OCI-LY3 (cell line): ENCODE results near the gene SCGB2B2.

ENCODE experiments used
- H2AFZ ChIP-seq: fragments of 200-600, 300-600 bp; shearing (Covaris generic); 2 replicates; pipeline ENCODE4 v1.6.0; 2014; ENCODE audit warnings: antibody characterized with exemption, low read depth, low read length
- H3K27ac ChIP-seq: fragments of 200-600, 300-600 bp; sonication (generic); 2 replicates; pipeline ENCODE4 v1.5.1; 2014; ENCODE audit warnings: mild to moderate bottlenecking, low read length, moderate library complexity, mixed read lengths
- H3K27me3 ChIP-seq: fragments of 200-600, 300-600 bp; sonication (generic); 2 replicates; pipeline ENCODE4 v1.6.1; 2014; ENCODE audit warnings: low read depth, low read length, mixed read lengths
- H3K36me3 ChIP-seq: fragments of 200-600, 300-600 bp; sonication (generic); replicated peaks from 2 replicates; pipeline ENCODE3; 2014; ENCODE audit warnings: low read depth, low read length, mixed read lengths
- H3K4me1 ChIP-seq: fragments of 300-600, 200-600 bp; sonication (generic); 2 replicates; pipeline ENCODE4 v1.6.1; 2014; ENCODE audit warnings: low read length, mixed read lengths
- H3K4me2 ChIP-seq: fragments of 200-600, 300-600 bp; sonication (generic); 2 replicates; pipeline ENCODE4 v1.6.1; 2014; ENCODE audit warnings: low read length, mixed read lengths
- H3K4me3 ChIP-seq: fragments of 300-600, 200-600 bp; sonication (generic); 2 replicates; pipeline ENCODE4 v1.5.1; 2014; ENCODE audit warnings: antibody characterized with exemption, mild to moderate bottlenecking, low read length, moderate library complexity
- H3K79me2 ChIP-seq: fragments of 300-600, 200-600 bp; shearing (Covaris generic); 2 replicates; pipeline ENCODE4 v1.6.1; 2014; ENCODE audit warnings: mild to moderate bottlenecking, low read length, mixed read lengths
- H3K9ac ChIP-seq: fragments of 300-600, 200-600 bp; shearing (Covaris generic); 2 replicates; pipeline ENCODE4 v1.6.0; 2014; ENCODE audit warnings: mild to moderate bottlenecking, low read length, moderate library complexity
- H3K9me3 ChIP-seq: fragments of 200-600, 300-600 bp; shearing (Covaris generic); 2 replicates; pipeline ENCODE4 v1.6.1; 2014; ENCODE audit warnings: low read length, mixed read lengths; ENCODE audit not compliant: insufficient read depth
- H4K20me1 ChIP-seq: fragments of 200-600, 300-600 bp; sonication (generic); 2 replicates; pipeline ENCODE4 v1.6.1; 2016; ENCODE audit warnings: low read length, mixed read lengths; ENCODE audit not compliant: insufficient read depth
- EZH2phosphoT487 ChIP-seq: fragments of 200-600 bp; shearing (Covaris generic); IDR thresholded peaks from 2 replicates; pipeline ENCODE4 v1.6.1; 2018; ENCODE audit warnings: antibody characterized with exemption, mixed run types, low read depth
- TF ChIP-seq, protein P1 (sequence below): fragments of 200-600, 300-600 bp; sonication (generic); IDR thresholded peaks from 2 replicates; pipeline ENCODE4 v1.5.1; 2014; ENCODE audit warnings: antibody characterized with exemption, low read length, low read depth

Gene SCGB2B2

DNA sequence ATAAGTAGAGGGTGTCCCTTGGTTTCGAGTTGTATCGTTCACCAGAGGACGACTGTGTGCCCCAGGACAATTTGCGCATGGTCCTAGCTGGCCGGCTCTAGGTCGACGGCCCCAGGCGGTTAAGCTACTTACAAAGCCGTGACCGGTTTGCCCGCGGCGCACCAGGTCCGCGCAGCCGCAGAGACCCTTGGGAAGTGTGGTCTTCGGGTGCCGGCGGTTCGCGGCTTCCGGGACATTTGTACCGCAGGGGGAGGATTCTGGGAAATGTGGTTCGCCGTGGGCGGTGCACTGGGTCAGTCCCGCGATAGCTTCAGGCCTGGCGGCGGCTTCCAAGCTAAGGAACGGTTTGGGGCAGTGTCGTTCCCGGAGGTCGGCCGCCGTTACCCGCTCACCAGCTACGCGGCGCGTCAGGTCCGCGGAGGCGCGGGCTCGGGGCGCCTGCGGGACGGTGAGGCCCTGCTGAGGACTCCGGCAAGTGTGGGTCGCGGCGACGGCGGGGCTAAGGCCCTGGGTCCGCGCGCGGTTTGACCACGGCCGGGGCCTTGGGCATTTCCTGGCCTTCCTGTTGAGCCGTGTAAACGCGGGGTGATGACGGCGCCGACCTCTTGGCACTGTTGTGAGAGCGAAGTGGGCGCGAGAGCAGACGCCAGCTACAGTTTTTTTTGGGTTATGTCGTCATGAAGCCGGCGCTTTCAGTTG is 576 bp upstream of the SCGB2B2 start, which contains the start of gene ZNF302:
Gene ZNF302, plus strand, starts transcription at position 293 of the 699 bp plus-strand sequence. CDS start 1,127 bp downstream, outside the sequence.
- no peaks in the 10 kb centered on the region for H3K79me2 ChIP-seq
- TF ChIP-seq EZH2phosphoT487 = no peak
- TF ChIP-seq, protein P1, sequence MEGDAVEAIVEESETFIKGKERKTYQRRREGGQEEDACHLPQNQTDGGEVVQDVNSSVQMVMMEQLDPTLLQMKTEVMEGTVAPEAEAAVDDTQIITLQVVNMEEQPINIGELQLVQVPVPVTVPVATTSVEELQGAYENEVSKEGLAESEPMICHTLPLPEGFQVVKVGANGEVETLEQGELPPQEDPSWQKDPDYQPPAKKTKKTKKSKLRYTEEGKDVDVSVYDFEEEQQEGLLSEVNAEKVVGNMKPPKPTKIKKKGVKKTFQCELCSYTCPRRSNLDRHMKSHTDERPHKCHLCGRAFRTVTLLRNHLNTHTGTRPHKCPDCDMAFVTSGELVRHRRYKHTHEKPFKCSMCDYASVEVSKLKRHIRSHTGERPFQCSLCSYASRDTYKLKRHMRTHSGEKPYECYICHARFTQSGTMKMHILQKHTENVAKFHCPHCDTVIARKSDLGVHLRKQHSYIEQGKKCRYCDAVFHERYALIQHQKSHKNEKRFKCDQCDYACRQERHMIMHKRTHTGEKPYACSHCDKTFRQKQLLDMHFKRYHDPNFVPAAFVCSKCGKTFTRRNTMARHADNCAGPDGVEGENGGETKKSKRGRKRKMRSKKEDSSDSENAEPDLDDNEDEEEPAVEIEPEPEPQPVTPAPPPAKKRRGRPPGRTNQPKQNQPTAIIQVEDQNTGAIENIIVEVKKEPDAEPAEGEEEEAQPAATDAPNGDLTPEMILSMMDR = no peak
- no peaks in the 10 kb centered on the region for H3K9me3 ChIP-seq
- no peaks in the 10 kb centered on the region for H4K20me1 ChIP-seq
- H3K4me1 ChIP-seq = peaks cover 5% of the 10 kb centered on the region; the same call in 1 of the 2 replicates
- H3K9ac ChIP-seq = peak within 1 kb of the TSS; percentile 67
- peak within 1 kb of the TSS; percentile 74 for H3K4me2 ChIP-seq
- H3K27me3 ChIP-seq = no peaks in the 10 kb centered on the region
- peak within 1 kb of the TSS; percentile 78 for H3K4me3 ChIP-seq
- H3K27ac ChIP-seq = peak within 1 kb of the TSS; percentile 52
- H3K36me3 ChIP-seq = no peaks in the 10 kb centered on the region
- peak within 1 kb of the TSS; percentile 67 for H2AFZ ChIP-seq

DNA sequence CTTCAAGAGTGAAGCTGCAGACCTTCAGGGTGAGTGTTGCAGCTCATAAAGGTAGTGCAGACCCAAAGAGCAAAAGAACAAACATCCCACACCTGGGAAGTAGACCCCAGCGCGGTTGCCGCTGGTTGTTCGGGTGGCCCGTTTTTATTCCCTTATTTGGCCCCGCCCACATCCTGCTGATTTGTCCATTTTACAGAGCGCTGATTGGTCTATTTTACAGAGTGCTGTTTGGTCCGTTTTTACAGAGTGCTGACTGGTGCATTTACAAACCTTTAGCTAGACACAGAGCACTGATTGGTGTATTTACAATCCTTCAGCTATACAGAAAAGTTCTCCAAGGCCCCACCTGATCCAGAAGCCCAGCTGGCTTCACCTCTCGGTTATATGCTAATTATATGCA is 1.0 kb downstream of the SCGB2B2 start:
- no peak overlapping the region for H3K4me2 ChIP-seq
- no peak overlapping the region for H3K9ac ChIP-seq
- no peak overlapping the region for H2AFZ ChIP-seq
- H3K4me1 ChIP-seq = peaks cover 5% of the 10 kb centered on the region; the same call in 1 of the 2 replicates
- H3K4me3 ChIP-seq = no peak overlapping the region
- no peaks in the 10 kb centered on the region for H3K27me3 ChIP-seq
- no peaks in the 10 kb centered on the region for H4K20me1 ChIP-seq
- no peaks in the 10 kb centered on the region for H3K79me2 ChIP-seq
- no peaks in the 10 kb centered on the region for H3K36me3 ChIP-seq
- no peak overlapping the region for H3K27ac ChIP-seq
- H3K9me3 ChIP-seq = no peaks in the 10 kb centered on the region
- TF ChIP-seq EZH2phosphoT487 = no peak
- TF ChIP-seq, protein P1 = no peak

DNA sequence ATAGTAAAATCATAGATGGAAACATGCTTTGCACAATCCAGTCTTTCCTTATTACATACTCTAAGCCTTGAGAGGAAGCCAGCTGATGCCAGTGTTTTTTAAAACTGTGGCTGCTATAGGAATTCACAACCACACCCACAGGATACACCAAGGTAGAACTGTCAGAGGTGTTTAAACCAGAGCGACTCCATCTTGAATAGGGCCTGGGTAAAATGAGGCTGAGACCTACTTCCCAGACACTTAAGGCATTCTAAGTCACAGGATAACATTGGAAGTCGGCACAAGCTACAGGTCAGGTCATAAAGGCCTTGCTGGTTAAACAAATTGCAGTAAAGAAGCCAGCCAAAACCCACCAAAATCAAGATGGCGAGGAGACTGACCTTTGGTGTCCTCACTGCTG is 1.7 kb downstream of the SCGB2B2 start:
- H3K79me2 ChIP-seq = no peaks in the 10 kb centered on the region
- no peaks in the 10 kb centered on the region for H3K27me3 ChIP-seq
- peaks cover 5% of the 10 kb centered on the region; the same call in 1 of the 2 replicates for H3K4me1 ChIP-seq
- H3K27ac ChIP-seq = no peak overlapping the region
- TF ChIP-seq, protein P1 = no peak
- no peak for TF ChIP-seq EZH2phosphoT487
- no peaks in the 10 kb centered on the region for H4K20me1 ChIP-seq
- H2AFZ ChIP-seq = no peak overlapping the region
- H3K4me2 ChIP-seq = no peak overlapping the region
- H3K9me3 ChIP-seq = no peaks in the 10 kb centered on the region
- H3K9ac ChIP-seq = no peak overlapping the region
- no peak overlapping the region for H3K4me3 ChIP-seq
- H3K36me3 ChIP-seq = no peaks in the 10 kb centered on the region

DNA sequence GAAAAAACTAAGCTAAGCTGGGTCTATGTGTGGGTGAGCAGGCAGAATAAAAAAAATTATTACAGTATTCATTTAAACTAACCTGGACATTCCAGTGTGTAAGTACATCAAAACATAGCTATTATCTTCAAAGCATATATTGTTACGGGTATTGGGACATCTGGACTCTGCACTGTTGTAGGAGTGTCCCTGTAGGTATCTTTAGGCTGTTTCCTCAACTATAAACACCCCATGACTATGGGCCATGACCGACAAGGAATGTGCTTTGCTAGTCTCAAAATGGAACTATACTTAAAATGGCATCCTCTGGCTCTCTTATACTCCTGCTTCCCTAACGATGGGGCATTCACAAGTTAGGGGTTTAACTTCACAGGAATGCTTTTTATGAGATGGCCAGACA is 3.4 kb downstream of the SCGB2B2 start:
- Histone ChIP-seq H3K9ac (no peak overlapping the region), H4K20me1 (no peaks in the 10 kb centered on the region), H2AFZ (no peak overlapping the region), H3K9me3 (no peaks in the 10 kb centered on the region), H3K36me3 (no peaks in the 10 kb centered on the region), H3K4me2 (no peak overlapping the region), H3K79me2 (no peaks in the 10 kb centered on the region), H3K4me3 (no peak overlapping the region), H3K4me1 (peaks cover 5% of the 10 kb centered on the region; the same call in 1 of the 2 replicates), H3K27ac (no peak overlapping the region), H3K27me3 (no peaks in the 10 kb centered on the region)
- TF ChIP-seq, protein P1 = no peak
- TF ChIP-seq EZH2phosphoT487 = no peak
